ENCODE data around the gene SHKBP1.

The SHKBP1 gene

DNA sequence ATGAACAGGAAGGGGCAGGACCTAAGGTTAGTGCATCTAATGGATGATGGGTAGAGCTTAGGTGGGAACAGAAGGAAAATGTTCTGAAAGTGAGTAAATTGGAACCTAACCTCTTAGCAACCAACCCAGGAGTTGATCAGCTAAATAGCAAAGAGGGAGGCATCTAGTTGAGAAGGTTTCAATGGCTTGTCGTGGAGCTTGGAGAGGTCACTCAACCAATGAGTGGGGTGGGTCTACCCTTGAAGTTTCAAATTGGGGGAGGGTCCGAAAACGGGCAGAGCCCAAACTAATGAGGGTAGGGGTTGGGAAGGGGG, 5.7 kb upstream of the SHKBP1 start:
- no peak for TF ChIP-seq CTCF (IDR thresholded peaks at IDR 0.05; ENCODE audit: extremely low read depth, missing control alignments)

GRCh38 chr19:40571831-40572495, 4.7 kb upstream of the SHKBP1 start:
- TF ChIP-seq CTCF (IDR thresholded peaks at IDR 0.05; ENCODE audit: extremely low read depth, missing control alignments) = no peak
- no peak for DNase-seq (ENCODE audit: low spot score)

More for the DNA sequence above, 5.7 kb upstream of the SHKBP1 start:
- no peak for DNase-seq (ENCODE audit: low spot score)

DNA sequence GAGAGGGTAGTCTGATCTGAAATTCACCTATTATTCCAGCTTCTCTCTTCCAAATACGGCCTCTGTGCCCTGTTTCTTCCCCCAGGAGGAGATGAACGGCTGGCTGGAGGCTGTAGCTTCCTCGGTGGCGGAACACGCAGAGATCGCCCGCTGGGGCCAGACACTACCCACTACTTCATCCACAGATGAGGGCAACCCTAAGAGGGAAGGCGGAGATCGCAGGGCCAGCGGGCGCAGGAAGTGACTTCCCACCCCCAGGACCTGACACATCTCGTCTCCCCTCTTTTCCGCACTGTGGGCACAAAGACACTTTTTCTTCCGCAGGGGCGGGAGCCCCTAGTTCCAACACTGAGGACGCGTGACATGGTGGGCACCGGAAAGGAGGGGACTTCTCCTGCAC, 1.3 kb upstream of the SHKBP1 start:
- no peak for TF ChIP-seq CTCF (IDR thresholded peaks at IDR 0.05; ENCODE audit: extremely low read depth, missing control alignments)
- DNase-seq (ENCODE audit: low spot score) = no peak

GRCh38 chr19:40576151-40576584, 505 bp upstream of the SHKBP1 start:
- TF ChIP-seq CTCF (IDR thresholded peaks at IDR 0.05; ENCODE audit: extremely low read depth, missing control alignments) = no peak
- no peak for DNase-seq (ENCODE audit: low spot score)

GRCh38 chr19:40578442-40578908, 1.8 kb downstream of the SHKBP1 start:
- TF ChIP-seq CTCF (IDR thresholded peaks at IDR 0.05; ENCODE audit: extremely low read depth, missing control alignments) = no peak
- DNase-seq (ENCODE audit: low spot score) = no peak

GRCh38 chr19:40580619-40581018, 3.9 kb downstream of the SHKBP1 start:
- no peak for DNase-seq (ENCODE audit: low spot score)
- no peak for TF ChIP-seq CTCF (IDR thresholded peaks at IDR 0.05; ENCODE audit: extremely low read depth, missing control alignments)

- no peak for TF ChIP-seq CTCF (IDR thresholded peaks at IDR 0.05; ENCODE audit: extremely low read depth, missing control alignments)
Observed at GRCh38 chr19:40581531-40581930, 4.9 kb downstream of the SHKBP1 start.

More at GRCh38 chr19:40581531-40581930, 4.9 kb downstream of the SHKBP1 start:
- DNase-seq (ENCODE audit: low spot score) = no peak

Measured in GM20000 (cell line).